ENCODE results near the gene CROT. TPM values are rescaled to one million over a fixed set of nuclear protein-coding genes. Genes with fewer than 3 reads are reported as not detected.

The CROT gene
- polyA plus RNA-seq, 2 of the 4 experiments (the other 2 are of a cell fraction), result 12.3 to 18.2 TPM

DNA sequence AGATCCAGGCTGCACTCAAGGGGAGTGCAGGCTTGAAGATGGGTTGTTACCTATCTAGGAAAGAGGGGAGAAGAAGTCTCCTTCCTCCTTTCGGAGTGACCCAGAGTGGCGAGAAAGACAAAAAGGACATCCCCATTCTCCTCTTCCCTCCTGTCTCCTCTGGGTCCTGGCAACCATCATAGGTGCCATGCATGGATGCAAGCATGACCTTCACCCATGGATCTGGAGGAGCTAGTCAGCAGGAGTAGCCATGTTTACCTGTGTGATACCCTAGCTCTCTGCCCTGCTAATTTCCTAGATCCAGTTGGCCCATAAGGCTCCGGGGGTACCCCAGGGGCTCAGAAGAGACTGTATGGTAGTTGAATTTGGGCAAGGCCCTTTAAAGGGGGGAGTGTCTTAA, 17.2 kb upstream of the CROT start (continued):
- TF ChIP-seq, protein P1, sequence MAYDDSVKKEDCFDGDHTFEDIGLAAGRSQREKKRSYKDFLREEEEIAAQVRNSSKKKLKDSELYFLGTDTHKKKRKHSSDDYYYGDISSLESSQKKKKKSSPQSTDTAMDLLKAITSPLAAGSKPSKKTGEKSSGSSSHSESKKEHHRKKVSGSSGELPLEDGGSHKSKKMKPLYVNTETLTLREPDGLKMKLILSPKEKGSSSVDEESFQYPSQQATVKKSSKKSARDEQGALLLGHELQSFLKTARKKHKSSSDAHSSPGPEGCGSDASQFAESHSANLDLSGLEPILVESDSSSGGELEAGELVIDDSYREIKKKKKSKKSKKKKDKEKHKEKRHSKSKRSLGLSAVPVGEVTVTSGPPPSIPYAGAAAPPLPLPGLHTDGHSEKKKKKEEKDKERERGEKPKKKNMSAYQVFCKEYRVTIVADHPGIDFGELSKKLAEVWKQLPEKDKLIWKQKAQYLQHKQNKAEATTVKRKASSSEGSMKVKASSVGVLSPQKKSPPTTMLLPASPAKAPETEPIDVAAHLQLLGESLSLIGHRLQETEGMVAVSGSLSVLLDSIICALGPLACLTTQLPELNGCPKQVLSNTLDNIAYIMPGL (CRISPR knock-in tag; IDR thresholded peaks at IDR 0.05; ENCODE audit: borderline replicate concordance), result no peak

DNA sequence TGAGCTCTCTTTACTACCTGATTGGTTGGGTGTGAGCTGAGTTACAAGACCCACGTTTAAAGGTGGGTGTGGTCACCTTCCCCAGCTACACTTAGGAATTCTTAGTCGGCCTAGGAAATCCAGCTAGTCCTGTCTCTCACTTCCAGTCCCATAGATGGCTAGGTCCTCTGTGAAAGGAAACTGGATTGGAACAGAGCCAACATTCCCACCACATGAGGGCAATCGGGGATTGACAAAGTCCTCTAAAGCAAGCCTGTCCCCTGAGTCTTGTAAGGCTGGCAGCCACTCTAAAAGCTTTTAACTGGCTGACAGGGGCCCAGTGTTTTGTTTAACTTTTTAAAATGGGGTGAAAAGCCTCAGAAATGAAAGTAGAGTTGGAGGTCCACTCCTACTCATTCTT, 15.1 kb upstream of the CROT start:
- Histone ChIP-seq H3K27ac (peak overlapping the region in 1 of 2 experiments; percentile 49; a peak in 2 of 6 replicates), H3K4me1 (peaks cover 4% of the 10 kb centered on the region; the same call in 1 of the 3 replicates), H3K4me2 (no peak overlapping the region), H3K9me3 (peaks cover 15% of the 10 kb centered on the region; the same call in 2 of the 3 replicates), H3K4me3 (no peak overlapping the region)
- TF ChIP-seq, protein P2, sequence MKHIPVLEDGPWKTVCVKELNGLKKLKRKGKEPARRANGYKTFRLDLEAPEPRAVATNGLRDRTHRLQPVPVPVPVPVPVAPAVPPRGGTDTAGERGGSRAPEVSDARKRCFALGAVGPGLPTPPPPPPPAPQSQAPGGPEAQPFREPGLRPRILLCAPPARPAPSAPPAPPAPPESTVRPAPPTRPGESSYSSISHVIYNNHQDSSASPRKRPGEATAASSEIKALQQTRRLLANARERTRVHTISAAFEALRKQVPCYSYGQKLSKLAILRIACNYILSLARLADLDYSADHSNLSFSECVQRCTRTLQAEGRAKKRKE (CRISPR knock-in tag; IDR thresholded peaks at IDR 0.05; ENCODE audit: low read depth), result no peak
- TF ChIP-seq MAFK (IDR thresholded peaks at IDR 0.05; ENCODE audit: partially characterized antibody) (no peak), KDM5A (IDR thresholded peaks at IDR 0.05) (no peak), HEYL (CRISPR knock-in tag; IDR thresholded peaks at IDR 0.05) (no peak), HOXB13 (CRISPR knock-in tag; IDR thresholded peaks at IDR 0.05; ENCODE audit: low read depth) (no peak), E2F6 (IDR thresholded peaks at IDR 0.05; ENCODE audit: borderline replicate concordance, low read depth) (no peak), EHF (CRISPR knock-in tag; IDR thresholded peaks at IDR 0.05) (no peak), FOSL2 (IDR thresholded peaks at IDR 0.05) (no peak), FOSL2 (CRISPR knock-in tag; IDR thresholded peaks at IDR 0.05) (no peak), RNF2 (IDR thresholded peaks at IDR 0.05; ENCODE audit: borderline replicate concordance, low read depth) (no peak), ZSCAN20 (CRISPR knock-in tag; IDR thresholded peaks at IDR 0.05) (no peak), EHMT2 (IDR thresholded peaks at IDR 0.05; ENCODE audit: low read depth) (no peak), SREBF2 (IDR thresholded peaks at IDR 0.05) (no peak)
- ChIA-PET CTCF (interaction anchor here (0.6 to 2.4 kb wide), 5 partner anchors 11 to 232 kb away, joined by 3 to 8 read pairs (median 6); no protein-coding TSS in a partner anchor), POLR2A (no interaction called here)
- 45% methylated on average over 3 of the region's 3 CpGs for WGBS (ENCODE audit: missing lambda C conversion rate)
- FAIRE-seq, result no peak
- DNase-seq (ENCODE audit: low read depth in 1 of 2, low spot score in 1 of 2), result no peak
- ATAC-seq, result no peak

DNA sequence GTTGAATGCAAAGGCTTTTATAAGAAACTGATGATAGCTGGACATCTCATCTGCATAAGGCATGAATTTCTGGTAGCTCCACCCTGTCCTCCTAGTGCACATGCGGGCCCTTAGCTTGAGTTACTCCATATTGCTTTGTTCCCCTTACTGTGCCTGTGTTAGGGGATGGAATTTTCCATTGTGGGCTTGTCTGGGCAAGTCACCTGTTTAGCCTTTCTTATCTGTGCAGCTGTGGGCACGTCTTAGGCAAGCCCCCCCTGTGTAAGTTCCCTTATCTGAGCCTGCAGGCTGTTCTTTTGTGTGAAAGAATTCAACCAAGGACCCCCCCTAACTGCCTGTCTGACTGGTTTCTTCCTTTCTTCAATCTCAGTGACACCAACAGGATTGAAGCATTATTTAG, 14.5 kb upstream of the CROT start:
- ChIA-PET CTCF (interaction anchor here (1.1 to 1.4 kb wide), 3 partner anchors 12 to 87 kb away, joined by 3 to 8 read pairs (median 6); no protein-coding TSS in a partner anchor), POLR2A (no interaction called here)
- peak overlapping the region in 1 of 2 experiments; percentile 49; a peak in 3 of 6 replicates for H3K27ac ChIP-seq
- ATAC-seq (no peak), FAIRE-seq (no peak), DNase-seq (ENCODE audit: low read depth in 1 of 2, low spot score in 1 of 2) (no peak)
- H3K9me3 ChIP-seq, result peaks cover 15% of the 10 kb centered on the region; the same call in 2 of the 3 replicates
- TF ChIP-seq CHD4 (IDR thresholded peaks at IDR 0.05; ENCODE audit: borderline replicate concordance) (no peak), POLR2A (IDR thresholded peaks at IDR 0.05; ENCODE audit: low read length) (no peak), RARB (CRISPR knock-in tag; IDR thresholded peaks at IDR 0.05) (no peak), ZC3H11A (IDR thresholded peaks at IDR 0.05) (no peak), ZNF302 (CRISPR knock-in tag; IDR thresholded peaks at IDR 0.05) (no peak), ZSCAN20 (CRISPR knock-in tag; IDR thresholded peaks at IDR 0.05) (no peak), TP53 (CRISPR knock-in tag; IDR thresholded peaks at IDR 0.05) (no peak), CHD2 (IDR thresholded peaks at IDR 0.05; ENCODE audit: low read length, partially characterized antibody) (no peak), HOXB5 (CRISPR knock-in tag; IDR thresholded peaks at IDR 0.05) (no peak), CTCF (IDR thresholded peaks at IDR 0.05) (no peak), CEBPB (IDR thresholded peaks at IDR 0.05) (no peak), BHLHE40 (IDR thresholded peaks at IDR 0.05; ENCODE audit: low read depth, low read length) (no peak)
- H3K4me3 ChIP-seq, result no peak overlapping the region
- whole genome bisulfite sequencing (ENCODE audit: missing lambda C conversion rate), result 66% methylated on average over 2 of the region's 2 CpGs
- peaks cover 4% of the 10 kb centered on the region; the same call in 1 of the 3 replicates for H3K4me1 ChIP-seq
- H3K4me2 ChIP-seq, result no peak overlapping the region
